HepG2 (cell line): Measurements from ENCODE around the gene FFAR4. TPM values are rescaled to one million over a fixed set of nuclear protein-coding genes. Genes with fewer than 3 reads are reported as not detected.

Source experiments
- BATF2 ChIP-seq: sonication (generic); formaldehyde crosslinking; IDR thresholded peaks from 2 replicates; pipeline ENCODE4 v1.8.0; 2022; ENCODE audit warnings: mild to moderate bottlenecking, missing genetic modification reagents, moderate library complexity
- DMTF1 ChIP-seq: sonication (generic); formaldehyde crosslinking; IDR thresholded peaks from 2 replicates; pipeline ENCODE4 v1.4.0; 2020; ENCODE audit warnings: mild to moderate bottlenecking, missing genetic modification reagents
- FOXM1 ChIP-seq: sonication (generic); formaldehyde crosslinking; IDR thresholded peaks from 2 replicates; pipeline ENCODE4 v1.5.0; 2020; ENCODE audit warnings: missing genetic modification reagents
- IRF1 ChIP-seq: sonication (generic); formaldehyde crosslinking; IDR thresholded peaks from 2 replicates; pipeline ENCODE4 v1.4.0; 2020; ENCODE audit warnings: low read depth, mild to moderate bottlenecking, missing genetic modification reagents
- NFIC ChIP-seq: IDR thresholded peaks from 2 replicates; pipeline ENCODE4 v1.6.1; 2012; ENCODE audit warnings: mild to moderate bottlenecking, low read length, inconsistent platforms
- NFYC ChIP-seq: IDR thresholded peaks from 2 replicates; pipeline ENCODE4 v1.6.1; 2016; ENCODE audit warnings: missing genetic modification reagents, missing compliant biosample characterization
- NR0B2 ChIP-seq: sonication (generic); formaldehyde crosslinking; IDR thresholded peaks from 2 replicates; pipeline ENCODE4 v1.4.0; 2020; ENCODE audit warnings: mild to moderate bottlenecking, missing genetic modification reagents
- PREB ChIP-seq: sonication (generic); formaldehyde crosslinking; IDR thresholded peaks from 2 replicates; pipeline ENCODE4 v1.4.0; 2020; ENCODE audit warnings: missing genetic modification reagents
- SRSF9 ChIP-seq: fragments of 200-400 bp; formaldehyde crosslinking; IDR thresholded peaks from 2 replicates; pipeline ENCODE4 v1.6.1; 2018; ENCODE audit warnings: borderline replicate concordance, mild to moderate bottlenecking, low read depth, low read length; ENCODE audit not compliant: insufficient read depth, poor library complexity, severe bottlenecking
- XBP1 ChIP-seq: sonication (generic); formaldehyde crosslinking; IDR thresholded peaks from 2 replicates; pipeline ENCODE4 v1.5.0; 2020; ENCODE audit warnings: missing genetic modification reagents
- ZBTB4 ChIP-seq: sonication (generic); formaldehyde crosslinking; IDR thresholded peaks from 2 replicates; pipeline ENCODE4 v1.4.0; 2020; ENCODE audit warnings: missing genetic modification reagents, mild to moderate bottlenecking, borderline replicate concordance
- ZBTB46 ChIP-seq: sonication (generic); formaldehyde crosslinking; IDR thresholded peaks from 2 replicates; pipeline ENCODE4 v1.4.0; 2020; ENCODE audit warnings: mild to moderate bottlenecking, missing genetic modification reagents, borderline replicate concordance
- ZNF264 ChIP-seq: sonication (generic); formaldehyde crosslinking; IDR thresholded peaks from 2 replicates; pipeline ENCODE4 v1.4.0; 2020; ENCODE audit warnings: missing genetic modification reagents
- ZNF343 ChIP-seq: sonication (generic); formaldehyde crosslinking; IDR thresholded peaks from 2 replicates; pipeline ENCODE4 v1.4.0; 2020; ENCODE audit warnings: mild to moderate bottlenecking, missing genetic modification reagents
- ZNF576 ChIP-seq: sonication (generic); formaldehyde crosslinking; IDR thresholded peaks from 2 replicates; pipeline ENCODE4 v1.4.0; 2020; ENCODE audit warnings: mild to moderate bottlenecking, missing genetic modification reagents
- ZNF740 ChIP-seq: sonication (generic); formaldehyde crosslinking; IDR thresholded peaks from 2 replicates; pipeline ENCODE4 v1.4.0; 2020; ENCODE audit warnings: missing genetic modification reagents
- polyA plus RNA-seq, 8 experiments: library from polyadenylated mRNA; depleted of rRNA in 3 of 8; stranded (reverse) in 7 of 8; unstranded in 1 of 8; fragments of >200 nt; fragmentation: Illumina TruSeq in 4 of 8; extraction: Trizol in 4 of 8; gene quantifications; 2 replicates each; pipeline versions ENCODE4 v1.2.1 to v1.2.3, GENCODE V29; 2011 to 2016; ENCODE audit warnings: low read depth in 4 of 8, missing spikeins in 1 of 8, mixed read lengths in 1 of 8; ENCODE audit not compliant: insufficient read depth in 1 of 8
- total RNA-seq, 5 experiments: library from RNA; depleted of rRNA; stranded (reverse); fragments of >200 nt; fragmentation: Illumina TruSeq; extraction: Trizol; gene quantifications; 2 replicates each; pipeline ENCODE4 v1.2.3, GENCODE V29; 2016; ENCODE audit warnings: low read depth in 1 of 5

The FFAR4 gene
- total and polyA plus RNA-seq, 2 of the 13 experiments (the other 11 are each of a cell fraction or from before 2014, with no cell fraction given): 0.09 TPM; not detected in 1

- TF ChIP-seq BATF2 (CRISPR knock-in tag) (no peak; the same call in 1 of the 2 replicates), NFIC (0 out of 2 replicates have a peak, but pooled peaks have one; percentile 60), ZNF740 (CRISPR knock-in tag) (no peak), SRSF9 (no peak), FOXM1 (CRISPR knock-in tag) (no peak; the same call in 1 of the 2 replicates), ZNF343 (peak; percentile 36; the same call in 1 of the 2 replicates), PREB (CRISPR knock-in tag) (no peak), NR0B2 (peak; percentile 74), XBP1 (no peak), NFYC (no peak), IRF1 (CRISPR knock-in tag) (no peak), DMTF1 (CRISPR knock-in tag) (no peak), ZBTB46 (no peak), ZBTB4 (no peak), ZNF264 (CRISPR knock-in tag) (0 out of 2 replicates have a peak, but pooled peaks have one; percentile 49), ZNF576 (CRISPR knock-in tag) (peak; percentile 57; the same call in 1 of the 2 replicates)
Measured at GRCh38 chr10:93601146-93601773, 34.8 kb downstream of the FFAR4 start, which contains the start of gene RBP4 (continued).
